ENCODE measurements around the gene RANBP10. TPM values are rescaled to one million over a fixed set of nuclear protein-coding genes. Genes with fewer than 3 reads are reported as not detected.

RANBP10 gene
- total RNA-seq, 3 donors from 2014 or later (not counting 1 experiment from before 2014, with no cell fraction given), result 20.9 to 25.8 (median 24.5) TPM

- H3K27me3 Mint-ChIP-seq (ENCODE audit: low read depth in 2 of 2), result no peaks in the 10 kb centered on the region
- no peaks in the 10 kb centered on the region for H3K27me3 ChIP-seq (ENCODE audit: control insufficient read depth, insufficient read depth, low read length)
- intact Hi-C loops (cut with micrococcal nuclease), result no loop called here
- peaks cover 14% of the 10 kb centered on the region for H3K36me3 ChIP-seq (ENCODE audit: control insufficient read depth, insufficient read depth, low read length)
- H3K9me3 Mint-ChIP-seq, result no peaks in the 10 kb centered on the region
- H3K27ac Mint-ChIP-seq, result no peak overlapping the region
- H3K4me3 Mint-ChIP-seq, result no peak overlapping the region
- H3K4me1 ChIP-seq (ENCODE audit: control insufficient read depth, insufficient read depth, low read length), result peaks cover 11% of the 10 kb centered on the region
- ATAC-seq, result no peak
- peaks cover 17 to 23% of the 10 kb centered on the region in 2 donors for H3K4me1 Mint-ChIP-seq
- no peaks in the 10 kb centered on the region for H3K36me3 Mint-ChIP-seq
- no peak for DNase-seq
- no peak for TF ChIP-seq CTCF (IDR thresholded peaks at IDR 0.05)
- 100% methylated on average over 2 of the region's 2 CpGs for WGBS (ENCODE audit: insufficient coverage)
- no peaks in the 10 kb centered on the region for H3K9me3 ChIP-seq (ENCODE audit: control insufficient read depth, insufficient read depth, low read length)
- no peak overlapping the region for H3K27ac ChIP-seq (ENCODE audit: low read length)
- no peak overlapping the region for H3K4me3 ChIP-seq (ENCODE audit: low read length)
Observed at GRCh38 chr16:67762385-67762784, 44.0 kb downstream of the RANBP10 start.

GRCh38 chr16:67761924-67762323 is 44.4 kb downstream of the RANBP10 start:
- Mint-ChIP-seq H3K4me1 (peaks cover 17 to 23% of the 10 kb centered on the region in 2 donors), H3K9me3 (no peaks in the 10 kb centered on the region), H3K36me3 (no peaks in the 10 kb centered on the region), H3K27me3 (ENCODE audit: low read depth in 2 of 2) (no peaks in the 10 kb centered on the region), H3K27ac (no peak overlapping the region), H3K4me3 (no peak overlapping the region)
- peaks cover 11% of the 10 kb centered on the region for H3K4me1 ChIP-seq (ENCODE audit: control insufficient read depth, insufficient read depth, low read length)
- no peaks in the 10 kb centered on the region for H3K27me3 ChIP-seq (ENCODE audit: control insufficient read depth, insufficient read depth, low read length)
- H3K36me3 ChIP-seq (ENCODE audit: control insufficient read depth, insufficient read depth, low read length), result peaks cover 14% of the 10 kb centered on the region
- WGBS (ENCODE audit: insufficient coverage), result 91% methylated on average over 1 of the region's 1 CpG
- ATAC-seq, result no peak
- no peaks in the 10 kb centered on the region for H3K9me3 ChIP-seq (ENCODE audit: control insufficient read depth, insufficient read depth, low read length)
- no peak overlapping the region for H3K4me3 ChIP-seq (ENCODE audit: low read length)
- no peak for DNase-seq
- intact Hi-C loops (cut with micrococcal nuclease), result no loop called here
- H3K27ac ChIP-seq (ENCODE audit: low read length), result no peak overlapping the region
- no peak for TF ChIP-seq CTCF (IDR thresholded peaks at IDR 0.05)

GRCh38 chr16:67760956-67761230 is 45.5 kb downstream of the RANBP10 start:
- peaks cover 11% of the 10 kb centered on the region for H3K4me1 ChIP-seq (ENCODE audit: control insufficient read depth, insufficient read depth, low read length)
- no peak overlapping the region for H3K27ac ChIP-seq (ENCODE audit: low read length)
- intact Hi-C loops (cut with micrococcal nuclease), result no loop called here

More at GRCh38 chr16:67760956-67761230, 45.5 kb downstream of the RANBP10 start:
- no peak for DNase-seq
- H3K36me3 ChIP-seq (ENCODE audit: control insufficient read depth, insufficient read depth, low read length), result peaks cover 9% of the 10 kb centered on the region
- no peaks in the 10 kb centered on the region for H3K9me3 ChIP-seq (ENCODE audit: control insufficient read depth, insufficient read depth, low read length)
- H3K4me3 Mint-ChIP-seq, result no peak overlapping the region
- peaks cover 17 to 23% of the 10 kb centered on the region in 2 donors for H3K4me1 Mint-ChIP-seq
- TF ChIP-seq CTCF (IDR thresholded peaks at IDR 0.05), result no peak
- H3K27ac Mint-ChIP-seq, result peak overlapping the region; percentile 59 to 61
- H3K36me3 Mint-ChIP-seq, result no peaks in the 10 kb centered on the region
- H3K4me3 ChIP-seq (ENCODE audit: low read length), result no peak overlapping the region
- no peaks in the 10 kb centered on the region for H3K27me3 ChIP-seq (ENCODE audit: control insufficient read depth, insufficient read depth, low read length)
- 88% methylated on average over 4 of the region's 4 CpGs for WGBS (ENCODE audit: insufficient coverage)
- ATAC-seq, result no peak
- H3K9me3 Mint-ChIP-seq, result no peaks in the 10 kb centered on the region
- no peaks in the 10 kb centered on the region for H3K27me3 Mint-ChIP-seq (ENCODE audit: low read depth in 2 of 2)
